Measurements from ENCODE around the gene SORCS1. TPM values are rescaled to one million over a fixed set of nuclear protein-coding genes. Genes with fewer than 3 reads are reported as not detected.

SORCS1 gene
- polyA plus RNA-seq, 3 donors = 0.09 TPM; not detected in 2

- Histone ChIP-seq H3K27ac (ENCODE audit: low read depth in 1 of 2, low read length in 2 of 2) (no peak overlapping the region), H3K9ac (ENCODE audit: insufficient read depth, low read length, poor library complexity, severe bottlenecking) (no peak overlapping the region), H3K36me3 (replicated peaks in 1 of 2; ENCODE audit: control insufficient read depth in 1 of 2, insufficient read depth in 2 of 2, low read length in 2 of 2) (no peaks in the 10 kb centered on the region), H3K27me3 (ENCODE audit: control insufficient read depth in 2 of 2, insufficient read depth in 2 of 2, low read length in 2 of 2) (no peaks in the 10 kb centered on the region), H3K4me2 (replicated peaks; ENCODE audit: extremely low read depth, low read length, poor library complexity, severe bottlenecking) (no peak overlapping the region), H3K4me1 (ENCODE audit: control insufficient read depth in 1 of 2, insufficient read depth in 2 of 2, low read length in 2 of 2) (peaks cover 40 to 44% of the 10 kb centered on the region in 2 donors), H3K79me2 (ENCODE audit: insufficient read depth, low read length) (no peaks in the 10 kb centered on the region), H2AFZ (ENCODE audit: insufficient read depth, low read depth, low read length, poor library complexity, severe bottlenecking) (peak overlapping the region; percentile 33), H3K4me3 (replicated peaks in 1 of 3; ENCODE audit: low read depth in 2 of 3, low read length in 3 of 3) (no peak overlapping the region), H4K20me1 (ENCODE audit: insufficient read depth, low read length) (no peaks in the 10 kb centered on the region), H3K9me3 (replicated peaks in 1 of 2; ENCODE audit: control insufficient read depth in 1 of 2, insufficient read depth in 1 of 2, low read length in 2 of 2) (no peaks in the 10 kb centered on the region)
- peaks cover 49% of the 10 kb centered on the region for H3K4me1 Mint-ChIP-seq
- no peak for DNase-seq
- WGBS (ENCODE audit: insufficient coverage) = no CpG with 5 or more reads among the region's 1 CpG
- no peak overlapping the region for H3K27ac Mint-ChIP-seq
- H3K4me3 Mint-ChIP-seq = no peak overlapping the region
- H3K36me3 Mint-ChIP-seq = no peaks in the 10 kb centered on the region
- intact Hi-C loops (cut with micrococcal nuclease) = no loop called here
- TF ChIP-seq CTCF (IDR thresholded peaks at IDR 0.05) = no peak
- H3K27me3 Mint-ChIP-seq (ENCODE audit: low read depth in 3 of 3) = no peaks in the 10 kb centered on the region
- H3K9me3 Mint-ChIP-seq = peaks cover 0 to 4% (median 2%) of the 10 kb centered on the region in 7 donors
Measured at GRCh38 chr10:106931853-106932249, 232.7 kb downstream of the SORCS1 start.

DNA sequence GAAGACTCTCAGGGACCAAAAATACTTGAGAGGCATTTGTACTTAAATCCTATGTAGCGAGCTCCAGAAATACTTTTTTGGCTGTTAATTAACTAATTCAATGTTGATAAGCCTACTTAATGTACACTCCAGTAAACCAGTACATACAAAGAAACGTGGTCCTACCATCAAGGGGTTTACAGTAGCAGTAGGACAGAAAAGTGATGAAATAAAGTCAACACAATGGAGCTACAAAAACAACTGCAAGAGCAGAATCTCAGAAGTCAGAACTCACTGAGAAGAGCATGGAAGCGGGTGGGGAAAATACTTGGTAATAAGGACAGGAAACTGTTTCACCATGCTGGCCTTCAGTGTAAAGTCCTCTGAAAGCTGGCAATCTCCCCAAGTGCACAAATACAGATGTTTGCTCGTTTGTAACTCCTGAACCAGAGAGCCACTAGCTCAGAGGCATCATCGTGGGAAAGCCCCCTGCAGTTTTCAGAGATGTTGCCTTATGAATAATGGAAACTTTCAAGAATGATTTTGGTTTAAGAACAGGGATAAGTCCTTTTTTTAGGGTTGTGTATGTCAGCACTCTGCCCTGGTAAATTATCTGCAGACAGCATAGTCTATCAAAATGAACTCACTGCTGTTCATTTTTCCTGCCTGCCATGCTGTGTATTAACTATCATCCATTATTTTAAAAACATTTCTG, 233.2 kb downstream of the SORCS1 start:
- intact Hi-C loops (cut with micrococcal nuclease) = no loop called here
- H3K4me3 ChIP-seq (replicated peaks in 1 of 3; ENCODE audit: low read depth in 2 of 3, low read length in 3 of 3) = peak overlapping the region in 1 of 3 experiments; percentile 9
- 6% methylated on average over 2 of the region's 5 CpGs for WGBS (ENCODE audit: insufficient coverage)
- TF ChIP-seq CTCF (IDR thresholded peaks at IDR 0.05) = no peak
- H3K4me1 ChIP-seq (ENCODE audit: control insufficient read depth in 1 of 2, insufficient read depth in 2 of 2, low read length in 2 of 2) = peaks cover 35 to 38% of the 10 kb centered on the region in 2 donors
- H3K4me3 Mint-ChIP-seq = peak overlapping the region in 1 of 2 donors; percentile 24
- H3K9ac ChIP-seq (ENCODE audit: insufficient read depth, low read length, poor library complexity, severe bottlenecking) = no peak overlapping the region
- H3K27me3 Mint-ChIP-seq (ENCODE audit: low read depth in 3 of 3) = peaks cover 0 to 2% (median 1%) of the 10 kb centered on the region in 3 donors
- no peaks in the 10 kb centered on the region for H3K79me2 ChIP-seq (ENCODE audit: insufficient read depth, low read length)
- peak overlapping the region in 1 of 2 donors; percentile 49 for H3K27ac ChIP-seq (ENCODE audit: low read depth in 1 of 2, low read length in 2 of 2)
- no peaks in the 10 kb centered on the region for H4K20me1 ChIP-seq (ENCODE audit: insufficient read depth, low read length)
- no peaks in the 10 kb centered on the region for H3K27me3 ChIP-seq (ENCODE audit: control insufficient read depth in 2 of 2, insufficient read depth in 2 of 2, low read length in 2 of 2)
- H3K9me3 ChIP-seq (replicated peaks in 1 of 2; ENCODE audit: control insufficient read depth in 1 of 2, insufficient read depth in 1 of 2, low read length in 2 of 2) = no peaks in the 10 kb centered on the region
- peak overlapping the region in 2 of 7 donors; percentile 13 to 42 for H3K27ac Mint-ChIP-seq
- peaks cover 0 to 4% (median 0%) of the 10 kb centered on the region in 7 donors for H3K9me3 Mint-ChIP-seq
- no peaks in the 10 kb centered on the region for H3K36me3 Mint-ChIP-seq
- no peaks in the 10 kb centered on the region for H3K36me3 ChIP-seq (replicated peaks in 1 of 2; ENCODE audit: control insufficient read depth in 1 of 2, insufficient read depth in 2 of 2, low read length in 2 of 2)
- H2AFZ ChIP-seq (ENCODE audit: insufficient read depth, low read depth, low read length, poor library complexity, severe bottlenecking) = peak overlapping the region; percentile 33
- peak overlapping the region; percentile 27 for H3K4me2 ChIP-seq (replicated peaks; ENCODE audit: extremely low read depth, low read length, poor library complexity, severe bottlenecking)
- H3K4me1 Mint-ChIP-seq = peaks cover 43% of the 10 kb centered on the region
- DNase-seq = peak in 1 of 3 donors; percentile 26

Data from CD14-positive monocyte (primary cell).